NCI-H2107 treated with DMSO at 0.1 percent for 48 hours (cell line): Measurements from ENCODE around the gene PCDH9.
A peak's percentile ranks its signal among the peaks of the same experiment; 100 is the strongest.

ENCODE experiments used
- DNase-seq: peaks from one replicate; lab custom pipeline; 2025; ENCODE audit not compliant: unreplicated experiment; lab: John Stamatoyannopoulos, UW

Gene PCDH9

DNA sequence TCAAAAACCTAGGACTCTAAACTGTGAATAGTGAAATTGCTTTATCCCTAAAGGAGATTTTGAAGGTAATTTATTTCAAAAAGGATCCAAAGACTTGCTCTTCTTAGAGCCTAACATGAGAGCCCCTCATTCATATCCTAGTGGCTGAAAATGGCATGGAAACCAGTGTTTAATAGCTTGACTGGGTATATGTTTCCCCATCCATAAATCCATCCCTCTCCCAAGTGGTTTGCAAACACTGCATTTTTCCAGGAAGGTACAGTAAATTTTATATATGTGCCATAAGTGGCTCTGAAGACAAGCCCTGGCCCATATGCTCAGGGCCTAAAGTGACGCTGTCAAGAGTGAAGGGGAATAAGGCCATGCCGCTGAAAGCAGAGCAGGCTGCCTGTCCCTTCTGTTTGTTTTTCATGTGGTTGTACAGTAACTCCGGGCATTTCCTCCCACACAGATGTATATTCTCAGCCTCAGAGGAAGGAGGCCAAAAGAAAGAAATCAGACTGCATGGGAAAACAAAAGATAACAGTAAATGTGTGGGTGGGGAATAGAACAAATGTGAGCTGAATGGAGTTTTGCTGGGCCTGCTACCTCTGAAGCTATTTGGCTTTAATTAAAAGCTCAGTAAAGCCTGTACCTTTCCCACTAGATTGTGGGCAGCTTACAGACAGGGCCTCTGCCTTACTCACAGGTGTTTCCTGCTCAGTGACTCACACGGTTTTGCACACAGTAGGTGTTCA is 181.9 kb downstream of the PCDH9 start:
- DNase-seq: no peak

- peak; percentile 11 for DNase-seq
Observed at GRCh38 chr13:67045357-67045756, 184.8 kb downstream of the PCDH9 start.

GRCh38 chr13:67043901-67044300 is 186.2 kb downstream of the PCDH9 start:
- DNase-seq: no peak

DNA sequence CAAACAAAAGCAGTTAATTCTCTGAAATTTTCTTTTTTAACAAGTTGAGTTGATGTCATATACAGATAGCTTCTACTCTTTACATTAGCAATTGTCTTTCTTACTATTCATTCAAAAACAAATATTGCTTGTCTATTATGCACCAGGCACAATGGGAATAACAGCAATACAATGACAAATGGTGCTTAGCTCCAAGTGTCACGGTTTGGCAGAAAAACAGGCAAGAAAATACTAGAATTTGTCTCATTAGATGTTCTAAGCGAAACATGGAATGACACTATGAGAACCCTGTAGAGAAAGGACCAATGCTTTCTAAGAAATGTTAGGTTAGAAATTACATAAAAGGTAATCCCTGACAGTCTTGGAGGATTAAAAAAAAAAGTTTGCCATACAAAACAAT is 187.6 kb downstream of the PCDH9 start:
- no peak for DNase-seq

GRCh38 chr13:67036699-67037457 is 193.3 kb downstream of the PCDH9 start:
- DNase-seq: no peak

DNA sequence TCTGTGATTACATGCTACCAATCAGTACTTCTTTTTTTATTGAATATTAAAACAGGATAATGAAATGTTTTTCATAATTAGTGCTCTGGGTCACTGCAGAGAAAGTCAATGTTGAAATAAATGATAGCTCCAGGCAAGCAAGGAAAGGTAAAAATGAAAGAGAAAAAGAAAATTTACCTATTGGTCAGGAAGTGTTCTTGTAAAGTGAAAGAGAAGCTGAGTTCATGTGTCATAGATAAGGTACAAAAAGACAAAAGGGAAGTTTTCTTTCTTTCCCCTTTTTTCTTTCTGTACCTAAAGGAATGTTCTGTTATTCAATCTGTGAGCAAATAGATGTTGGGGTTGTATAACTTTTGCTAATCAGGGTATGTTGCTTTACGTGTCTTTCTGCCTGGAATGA is 197.0 kb downstream of the PCDH9 start:
- DNase-seq: no peak

DNA sequence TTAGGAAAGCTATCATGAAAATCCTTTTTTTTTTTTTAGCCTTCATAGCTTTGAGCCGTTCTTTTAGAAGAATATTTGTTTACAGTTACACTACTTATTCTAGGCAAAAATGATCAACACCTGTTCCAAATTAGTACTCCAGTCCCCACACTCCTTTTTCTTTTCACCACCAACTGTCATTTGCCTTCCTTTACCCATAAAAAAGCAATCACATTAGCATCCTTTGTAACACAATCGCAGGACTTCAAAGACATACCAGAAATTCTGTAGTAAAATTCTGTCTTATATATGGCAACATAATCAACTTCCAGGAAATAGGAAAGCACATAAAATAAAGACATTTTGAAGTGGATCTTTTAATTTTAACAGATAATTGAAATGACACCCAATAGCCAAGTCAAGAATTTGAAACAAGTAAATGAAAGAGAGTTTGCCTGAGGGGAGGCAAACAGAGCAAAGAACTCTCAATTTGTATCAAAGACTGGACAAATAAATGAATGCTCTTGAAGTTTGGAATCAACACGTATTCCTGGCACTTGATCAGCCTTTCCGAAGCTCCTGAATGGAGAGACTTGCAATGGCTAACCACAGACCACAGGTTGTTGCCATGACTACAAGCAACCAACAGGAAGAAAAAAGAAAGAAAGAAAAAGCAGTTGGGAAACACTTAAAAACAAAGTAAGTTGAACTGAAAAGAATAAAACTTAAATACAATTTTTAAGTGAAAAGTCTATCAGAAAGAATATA is 206.8 kb downstream of the PCDH9 start:
- DNase-seq: peak; percentile 84

DNA sequence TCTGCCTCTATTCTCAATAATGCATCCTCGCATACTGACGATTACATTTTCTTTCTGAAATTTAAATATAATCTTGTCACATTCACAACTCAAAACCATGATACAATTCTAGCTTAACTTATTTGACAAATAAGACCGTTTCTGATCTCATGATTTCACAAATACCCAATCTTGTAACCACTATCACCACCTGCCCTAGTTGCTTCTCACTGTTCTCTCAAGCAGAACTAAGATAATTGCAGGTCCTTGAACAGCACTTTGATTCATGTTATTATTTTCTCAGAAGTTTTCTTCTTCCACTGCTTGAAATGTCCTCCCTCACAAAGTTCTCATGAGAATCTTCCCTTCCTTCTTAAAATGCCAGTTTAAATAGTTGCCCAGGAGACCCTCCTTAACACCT is 211.4 kb downstream of the PCDH9 start:
- no peak for DNase-seq

DNA sequence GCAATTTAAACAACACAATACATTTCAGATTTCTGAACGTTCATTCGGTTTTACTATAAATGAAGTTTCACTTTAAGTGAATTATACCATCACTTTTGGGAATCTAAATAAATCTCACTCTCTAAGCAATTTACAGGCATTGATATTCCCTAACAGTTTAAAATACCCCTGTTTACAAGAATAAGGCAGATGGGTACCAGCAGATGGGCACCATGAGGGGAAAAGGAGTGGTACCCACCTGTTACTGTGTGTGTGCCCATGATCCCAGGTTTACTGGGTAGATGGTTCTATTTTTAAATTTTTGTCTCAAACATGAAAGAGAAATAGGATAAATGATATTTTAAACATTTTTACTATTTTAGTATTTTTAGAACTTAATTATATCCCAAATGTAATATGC is 212.9 kb downstream of the PCDH9 start:
- no peak for DNase-seq

GRCh38 chr13:67015976-67016600 is 214.0 kb downstream of the PCDH9 start:
- DNase-seq: no peak

DNA sequence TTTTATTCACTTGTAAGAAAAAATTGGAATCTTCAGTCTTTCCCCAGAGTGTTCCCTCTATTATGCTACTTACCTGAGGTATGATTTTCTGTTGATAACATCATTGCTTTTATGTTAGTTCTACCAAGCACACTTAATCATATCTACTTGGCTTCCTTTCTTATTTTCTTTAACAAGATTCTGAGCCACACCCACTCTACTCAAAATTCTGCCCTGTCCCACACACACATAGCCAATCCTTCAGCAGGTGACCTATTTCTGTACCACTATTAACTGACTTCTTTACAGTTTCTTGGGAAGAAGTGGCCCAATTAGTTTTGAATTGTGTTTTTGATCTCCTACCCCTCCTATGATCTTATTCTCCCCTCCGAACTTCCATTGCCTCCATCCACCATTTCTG is 215.7 kb downstream of the PCDH9 start:
- no peak for DNase-seq

- DNase-seq: no peak
Observed at GRCh38 chr13:67013709-67014108, 216.4 kb downstream of the PCDH9 start.

GRCh38 chr13:67008075-67008668 is 222.0 kb downstream of the PCDH9 start:
- peak; percentile 37 for DNase-seq

DNA sequence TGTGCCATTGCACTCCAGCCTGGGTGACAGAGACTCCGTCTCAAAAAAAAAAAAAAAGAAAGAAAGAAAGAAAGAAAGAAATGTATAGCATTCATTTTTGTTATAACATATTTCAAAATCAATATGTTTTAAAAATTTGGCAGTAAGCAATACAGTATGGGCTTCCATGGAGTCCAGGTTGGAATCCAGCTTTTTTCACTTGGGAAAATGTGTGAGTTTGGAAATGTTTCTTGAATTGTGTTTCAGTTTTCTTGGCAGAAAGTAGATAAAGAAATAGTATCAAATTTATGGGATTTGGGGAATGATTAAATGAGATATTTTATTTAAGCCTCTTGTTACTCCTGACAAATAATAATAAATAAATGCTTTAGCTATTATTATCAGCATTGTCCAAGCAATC is 225.6 kb downstream of the PCDH9 start:
- DNase-seq: no peak

GRCh38 chr13:67003743-67004142 is 226.4 kb downstream of the PCDH9 start:
- DNase-seq: no peak

DNA sequence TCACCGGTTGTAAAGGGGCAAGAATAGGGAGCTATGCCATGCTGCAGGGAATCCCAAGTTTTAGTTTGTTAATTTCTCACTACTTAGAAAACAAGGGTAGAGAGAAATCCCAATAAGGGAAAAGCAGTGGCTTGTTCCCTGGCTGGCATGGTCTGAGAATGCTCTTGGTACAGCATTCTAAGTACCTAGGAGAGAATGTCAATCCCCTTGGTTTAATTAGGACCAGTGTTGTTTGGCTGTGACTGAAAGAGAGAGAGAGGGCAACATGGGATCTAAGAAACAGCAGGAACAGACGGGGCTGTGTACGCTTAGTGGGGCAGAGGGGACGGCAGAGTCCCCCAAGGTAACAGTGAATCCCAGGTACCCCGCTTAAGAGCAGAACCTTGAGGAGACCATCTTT is 228.8 kb downstream of the PCDH9 start:
- DNase-seq: no peak

- no peak for DNase-seq
Observed at GRCh38 chr13:66996503-66996902, 233.6 kb downstream of the PCDH9 start.

DNA sequence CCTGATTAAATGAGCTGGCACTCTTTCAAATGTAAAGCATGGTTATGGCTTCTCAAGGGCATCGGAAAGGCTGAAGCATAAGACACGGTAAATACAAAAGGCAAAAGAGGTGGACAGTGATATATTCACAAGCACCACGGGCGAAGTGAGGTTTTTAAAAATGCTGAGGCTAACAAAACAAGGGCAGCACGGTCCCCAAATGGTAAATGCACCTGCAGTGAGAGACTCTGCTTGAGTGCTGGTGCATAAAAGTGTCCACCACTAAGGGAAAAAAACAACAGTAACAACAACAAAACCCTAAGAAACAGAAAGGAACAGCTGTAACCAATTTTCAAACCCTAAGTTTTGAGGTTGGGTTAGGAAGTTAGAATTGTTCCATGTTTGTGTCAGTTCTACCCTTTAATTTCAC is 234.9 kb downstream of the PCDH9 start:
- DNase-seq: no peak

- no peak for DNase-seq
Observed at GRCh38 chr13:66994517-66995202, 235.5 kb downstream of the PCDH9 start.

GRCh38 chr13:66994097-66994496 is 236.0 kb downstream of the PCDH9 start:
- no peak for DNase-seq
